Fibroblast of skin of right quadriceps (primary cell): ENCODE data around the gene RAB26.
A peak's percentile ranks its signal among the peaks of the same experiment; 100 is the strongest.

Experiments used
- DNase-seq: peaks from one replicate; pipeline ENCODE4 v3.0.0-alpha.2; 2013

The RAB26 gene

GRCh38 chr16:2145843-2146242, 2.6 kb upstream of the RAB26 start:
- no peak for DNase-seq

DNA sequence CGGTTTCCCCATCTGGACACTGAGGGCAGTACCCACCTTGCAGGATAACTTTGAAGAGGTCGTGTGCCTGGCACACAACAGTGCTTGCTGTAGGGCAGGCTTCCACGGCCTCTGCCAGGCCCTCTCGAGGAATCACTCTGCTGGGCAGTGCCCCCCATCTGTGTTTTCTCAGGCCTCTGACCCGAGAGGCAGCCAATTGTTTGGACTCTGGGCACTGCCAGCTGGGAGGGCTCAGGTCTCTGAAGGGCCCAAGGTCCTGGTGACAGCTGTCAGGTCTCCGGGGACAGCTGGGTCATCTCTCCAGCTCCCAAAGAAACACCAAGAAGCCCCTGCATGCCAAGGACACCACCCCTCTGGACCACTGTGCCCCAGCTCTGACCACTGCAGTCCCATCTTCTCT, 1.0 kb upstream of the RAB26 start:
- no peak for DNase-seq

DNA sequence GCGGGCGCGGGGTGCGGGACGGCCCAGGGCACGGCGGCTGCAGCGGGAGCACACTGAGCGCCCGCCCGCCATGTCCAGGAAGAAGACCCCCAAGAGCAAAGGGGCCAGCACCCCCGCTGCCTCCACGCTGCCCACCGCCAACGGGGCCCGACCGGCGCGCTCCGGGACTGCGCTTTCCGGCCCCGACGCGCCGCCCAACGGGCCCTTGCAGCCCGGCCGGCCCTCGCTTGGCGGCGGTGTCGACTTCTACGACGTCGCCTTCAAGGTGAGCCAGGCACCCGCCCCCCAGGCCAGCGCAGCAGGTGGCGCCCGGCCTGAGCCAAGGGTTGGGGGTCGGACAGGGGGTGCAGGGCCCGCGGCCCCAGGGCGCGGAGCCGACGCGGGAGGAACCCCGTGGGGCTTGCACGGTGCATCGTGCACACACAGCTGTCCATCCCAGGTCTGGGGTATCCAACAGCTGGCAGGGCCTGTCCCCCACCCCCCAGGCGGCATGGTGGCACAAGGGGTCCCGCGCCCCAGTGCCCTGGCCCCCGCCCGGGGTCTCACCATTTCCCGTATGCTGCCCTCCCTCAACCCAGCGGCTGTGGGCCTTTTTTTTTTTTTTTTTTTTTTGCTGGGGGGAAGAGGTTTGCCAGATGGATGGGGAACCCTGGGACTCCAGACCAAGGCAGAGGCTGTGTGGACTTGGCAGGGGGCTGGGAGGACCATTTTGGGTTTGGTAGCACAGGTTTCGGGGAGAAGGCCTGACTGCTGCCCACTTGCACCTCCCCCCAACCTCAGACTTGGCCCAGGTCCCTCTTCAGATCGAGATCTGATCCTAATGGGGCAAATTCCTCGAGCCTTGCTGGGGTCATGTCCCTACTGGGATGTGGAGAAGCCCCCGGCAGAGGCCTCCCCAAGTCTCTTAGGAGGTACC, 547 bp downstream of the RAB26 start:
- no peak for DNase-seq

GRCh38 chr16:2149630-2150417, 1.4 kb downstream of the RAB26 start:
- DNase-seq = no peak

- peak; percentile 31 for DNase-seq
These were observed 2.2 kb downstream of the RAB26 start for GRCh38 chr16:2150418-2151187.

DNA sequence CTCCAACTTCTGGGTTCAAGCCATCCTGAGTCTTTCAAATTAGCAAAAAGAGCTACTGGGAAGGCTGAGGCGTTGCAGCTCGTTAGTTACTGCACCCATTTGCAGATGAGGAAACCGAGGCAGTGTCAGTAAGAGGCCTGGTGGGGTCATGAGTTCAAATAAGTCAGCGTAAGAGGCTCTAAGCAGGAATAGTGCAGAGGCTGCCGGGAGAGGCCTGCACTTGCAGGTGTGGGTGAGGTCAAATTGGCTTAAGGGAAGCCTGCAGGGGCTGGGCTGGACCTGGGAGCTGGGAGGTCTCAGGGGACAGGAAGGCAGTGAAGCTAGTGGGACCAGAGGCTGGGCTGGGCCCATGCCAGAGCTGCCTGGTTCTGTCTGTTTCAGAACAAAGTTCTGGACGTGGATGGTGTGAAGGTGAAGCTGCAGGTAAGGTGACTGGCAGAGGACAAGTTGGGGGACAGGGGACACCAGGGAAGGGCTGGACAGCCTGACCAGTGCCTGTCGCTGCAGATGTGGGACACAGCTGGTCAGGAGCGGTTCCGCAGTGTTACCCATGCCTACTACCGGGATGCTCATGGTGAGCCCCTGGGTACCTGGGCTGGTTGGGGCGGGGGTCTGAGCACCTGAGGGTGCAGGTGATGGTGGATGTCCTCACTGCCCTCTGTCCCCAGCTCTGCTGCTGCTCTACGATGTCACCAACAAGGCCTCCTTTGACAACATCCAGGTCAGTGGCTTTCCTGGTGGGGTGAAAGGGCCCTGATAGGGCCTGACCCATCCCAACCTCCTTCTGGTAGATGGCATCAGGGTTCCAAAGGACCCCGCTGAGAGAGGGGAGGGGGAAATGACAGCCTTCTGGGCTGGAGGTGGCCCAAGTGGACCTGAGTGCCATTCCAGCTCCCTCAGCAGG, 3.0 kb downstream of the RAB26 start:
- DNase-seq = no peak

DNA sequence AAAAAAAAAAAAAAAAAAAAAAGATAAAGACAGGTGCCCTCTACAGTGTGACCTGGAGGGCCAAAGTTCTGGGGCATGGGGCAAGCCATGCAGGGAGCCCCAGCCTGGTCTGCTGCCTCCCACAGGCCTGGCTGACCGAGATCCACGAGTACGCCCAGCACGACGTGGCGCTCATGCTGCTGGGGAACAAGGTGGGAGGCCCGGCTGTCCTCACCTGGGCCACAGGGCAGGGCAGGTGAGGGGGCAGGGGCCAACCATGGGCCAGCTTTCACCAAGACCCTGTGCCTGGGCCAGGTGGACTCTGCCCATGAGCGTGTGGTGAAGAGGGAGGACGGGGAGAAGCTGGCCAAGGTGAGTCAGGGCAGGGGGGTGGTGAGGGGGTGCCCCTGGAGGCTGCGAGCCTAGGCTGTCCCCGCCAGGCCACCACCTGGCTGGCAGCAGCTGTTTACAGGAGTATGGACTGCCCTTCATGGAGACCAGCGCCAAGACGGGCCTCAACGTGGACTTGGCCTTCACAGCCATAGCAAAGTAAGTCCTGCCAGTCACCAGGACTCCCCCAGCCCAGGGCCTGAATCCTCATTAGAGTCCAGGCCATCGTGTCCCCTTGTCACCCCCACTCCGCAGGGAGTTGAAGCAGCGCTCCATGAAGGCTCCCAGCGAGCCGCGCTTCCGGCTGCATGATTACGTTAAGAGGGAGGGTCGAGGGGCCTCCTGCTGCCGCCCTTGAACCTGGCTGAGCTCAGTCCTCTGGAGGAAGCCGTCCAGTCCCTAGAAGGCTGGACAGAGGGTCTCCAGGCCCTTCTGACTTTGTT, 4.5 kb downstream of the RAB26 start:
- DNase-seq = peak; percentile 17

DNA sequence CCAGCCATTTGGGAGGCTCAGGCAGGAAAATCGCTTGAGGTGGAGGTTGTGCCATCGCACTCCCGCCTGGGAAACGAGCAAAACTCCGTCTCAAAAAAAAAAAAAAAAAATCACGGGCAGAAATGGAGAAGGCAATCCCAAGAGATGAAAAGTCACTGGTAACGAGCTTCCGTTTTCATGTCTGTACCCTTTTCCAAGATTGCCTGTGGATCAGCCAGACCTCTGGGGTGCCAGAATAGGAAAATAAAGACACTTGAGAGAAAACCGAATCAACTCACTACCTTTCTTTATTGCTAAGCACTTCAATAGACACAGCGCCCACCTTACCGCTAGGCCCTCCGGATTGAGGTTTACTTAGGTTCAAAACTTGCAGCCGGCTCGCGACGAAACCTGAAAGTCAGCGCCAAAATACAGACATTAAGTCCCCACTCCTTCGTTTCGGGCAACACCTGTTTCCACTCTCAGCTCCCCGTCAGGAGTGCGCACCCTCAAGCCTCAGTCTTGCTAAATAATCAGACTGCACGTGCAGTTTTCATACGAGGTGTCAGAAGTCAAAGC, 6.2 kb downstream of the RAB26 start:
- no peak for DNase-seq

DNA sequence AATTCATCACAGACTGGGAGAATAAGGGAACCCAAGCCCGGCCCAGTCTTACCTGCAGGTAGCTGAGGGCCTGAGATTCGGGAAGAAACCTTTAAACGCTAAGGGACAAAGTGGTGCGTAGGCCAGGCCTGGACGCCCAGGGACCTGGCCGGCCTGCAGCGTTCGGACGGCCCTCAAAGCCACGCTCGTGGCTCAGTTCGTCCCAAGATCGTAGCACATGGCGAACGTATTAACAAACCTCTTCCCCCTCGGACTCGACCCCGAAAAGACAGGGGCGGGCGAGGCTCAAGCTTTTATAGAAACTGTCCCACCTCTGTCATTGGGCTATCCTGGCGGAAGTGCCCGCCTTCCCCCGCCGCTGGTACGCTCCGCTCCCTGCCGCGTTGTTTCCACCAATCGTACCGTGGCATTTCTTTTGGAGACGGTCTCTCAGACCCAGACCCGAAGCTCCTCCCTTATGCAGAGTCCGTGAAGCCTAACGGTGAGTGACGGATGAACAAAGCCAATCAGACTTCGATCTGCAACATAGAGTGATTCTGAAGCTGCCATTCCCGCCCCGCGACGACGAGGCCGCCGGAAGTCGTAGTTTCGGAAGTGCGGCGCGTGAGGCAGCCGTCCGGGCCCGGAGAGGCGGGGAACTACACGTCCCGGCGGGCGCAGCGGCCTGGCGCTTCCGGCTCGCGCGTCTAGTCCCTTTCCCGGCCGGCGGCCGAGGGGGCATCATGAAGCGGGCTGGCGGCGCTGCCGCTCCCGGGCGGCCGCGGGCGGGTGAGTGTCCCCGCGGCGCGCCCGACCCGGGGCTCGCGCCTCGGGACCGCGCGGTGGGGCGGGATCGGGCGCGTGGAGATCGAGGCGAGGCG, 6.9 kb downstream of the RAB26 start, which contains the start of gene TRAF7:
Gene TRAF7 (plus strand): TSS at position 692 of the 860 bp plus-strand sequence. CDS start 8,139 bp downstream, outside the sequence.
- DNase-seq = peak; percentile 100

DNA sequence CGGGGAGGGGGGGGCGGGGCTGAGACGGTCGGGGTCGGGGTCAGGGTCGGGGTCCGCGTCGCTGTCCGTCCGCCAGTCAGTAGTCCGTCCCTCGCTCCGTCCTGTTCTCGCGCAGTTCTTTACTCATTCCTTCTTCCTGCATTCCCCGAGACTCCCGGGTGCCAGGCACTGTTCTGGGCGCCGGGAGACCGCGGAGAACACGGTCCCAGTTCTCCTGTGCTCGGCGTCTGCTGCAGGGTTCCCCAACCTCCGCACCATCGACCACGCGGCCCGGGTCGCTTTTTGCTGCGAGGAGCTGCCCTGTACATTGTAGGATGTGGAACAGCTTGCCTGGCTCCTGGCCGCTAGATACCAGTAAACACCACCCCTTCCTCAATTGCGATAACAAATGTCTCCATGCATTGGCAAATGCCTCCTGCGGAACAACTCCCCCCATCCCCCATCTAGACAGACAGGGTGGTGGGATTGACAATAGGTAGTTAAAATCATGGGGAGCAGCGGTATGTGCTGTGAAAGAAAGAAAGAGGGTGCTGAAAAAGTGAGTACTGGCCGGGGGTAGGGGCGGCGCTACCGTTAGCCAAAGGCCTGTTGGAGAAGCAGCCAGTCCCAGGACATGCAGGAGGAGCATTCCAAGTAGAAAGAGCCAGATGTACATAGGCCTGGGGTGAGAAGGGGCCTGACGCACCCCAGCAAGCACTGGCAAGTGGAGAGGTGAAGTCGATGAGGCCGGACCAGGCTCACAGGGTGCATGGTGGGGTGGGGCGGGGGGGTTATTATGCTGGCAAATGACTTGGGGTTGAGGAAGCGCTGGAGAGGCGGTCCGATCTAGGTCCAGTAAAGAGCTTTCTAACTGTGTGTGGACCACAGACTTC, 7.8 kb downstream of the RAB26 start:
- peak; percentile 48 for DNase-seq

DNA sequence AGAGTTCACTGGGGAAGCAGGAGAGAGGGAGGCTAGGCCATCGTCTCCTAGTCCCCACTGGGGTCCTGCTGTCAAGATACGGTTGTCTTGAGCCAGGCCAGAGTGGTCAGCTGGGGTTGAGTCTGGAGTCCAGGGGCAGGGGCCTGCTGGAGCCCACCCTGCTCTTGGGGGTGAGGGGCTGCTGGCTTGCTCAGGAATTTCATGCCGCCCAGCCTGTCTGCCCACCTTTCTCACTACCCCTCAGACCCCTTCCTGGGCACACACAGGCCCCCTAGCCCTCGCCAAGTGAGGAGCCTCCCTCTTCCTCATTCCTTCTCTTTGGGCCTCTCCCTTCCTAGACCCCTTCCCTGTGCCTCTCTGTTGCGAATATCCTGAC, 8.4 kb downstream of the RAB26 start:
- no peak for DNase-seq

DNA sequence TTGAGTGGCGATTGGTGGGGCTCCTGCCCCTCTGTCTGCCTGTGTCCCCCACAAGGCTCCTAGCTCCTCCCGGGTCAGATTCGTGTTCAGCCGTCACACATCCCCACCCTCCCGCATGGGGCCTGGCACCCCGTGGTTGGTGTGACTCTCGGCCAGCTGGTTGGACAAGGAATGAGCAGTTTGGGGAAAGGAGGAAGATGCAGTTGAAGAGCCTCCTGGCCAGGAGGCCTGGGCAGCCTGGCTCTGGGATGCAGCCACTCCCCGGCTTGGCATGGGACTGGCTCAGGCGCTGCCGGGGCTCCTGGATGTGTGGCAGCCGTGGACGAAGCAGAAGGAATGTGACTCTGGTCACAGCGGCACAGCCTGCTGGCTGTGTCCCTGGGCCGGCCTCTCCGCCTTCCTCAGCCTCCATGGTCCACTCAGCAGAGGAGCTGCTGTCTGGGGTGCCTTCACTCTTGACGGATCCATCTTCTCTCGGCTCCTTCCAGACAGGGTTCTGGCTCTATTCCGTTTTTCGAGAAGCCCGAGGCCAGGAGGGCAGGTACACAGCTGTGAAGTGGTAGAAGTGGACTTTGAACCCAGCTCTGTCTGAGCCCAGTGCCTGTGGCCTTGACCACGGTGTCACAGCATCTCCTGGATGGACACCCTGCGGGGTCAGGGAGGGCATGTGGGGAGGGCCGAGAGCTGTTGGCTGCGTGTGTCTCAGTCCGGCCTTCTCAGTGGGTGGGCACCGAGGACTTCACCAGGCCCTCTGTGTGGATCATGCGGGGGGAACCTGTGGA, 9.2 kb downstream of the RAB26 start:
- DNase-seq = no peak

DNA sequence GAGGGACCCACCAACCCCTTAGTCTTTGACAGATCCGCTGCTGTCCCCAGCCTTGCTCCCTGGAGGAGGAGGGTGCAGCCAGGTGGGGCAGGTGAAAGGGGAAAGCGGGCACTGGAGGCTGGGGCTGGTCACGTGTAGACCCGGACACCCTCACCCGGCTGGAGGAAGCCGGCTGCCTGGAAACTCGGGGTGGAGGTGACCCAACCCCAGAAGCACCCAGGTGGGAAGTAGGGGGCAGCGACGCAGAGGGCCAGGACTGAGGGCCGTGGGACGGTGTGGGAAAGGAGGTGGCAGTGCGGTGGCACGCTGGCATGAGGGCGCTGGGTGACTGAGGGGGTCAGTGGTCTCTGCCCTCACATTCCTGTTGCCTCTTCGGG, 9.8 kb downstream of the RAB26 start:
- no peak for DNase-seq

- DNase-seq = peak; percentile 9
These were observed 10.9 kb downstream of the RAB26 start for GRCh38 chr16:2159175-2159838.

DNA sequence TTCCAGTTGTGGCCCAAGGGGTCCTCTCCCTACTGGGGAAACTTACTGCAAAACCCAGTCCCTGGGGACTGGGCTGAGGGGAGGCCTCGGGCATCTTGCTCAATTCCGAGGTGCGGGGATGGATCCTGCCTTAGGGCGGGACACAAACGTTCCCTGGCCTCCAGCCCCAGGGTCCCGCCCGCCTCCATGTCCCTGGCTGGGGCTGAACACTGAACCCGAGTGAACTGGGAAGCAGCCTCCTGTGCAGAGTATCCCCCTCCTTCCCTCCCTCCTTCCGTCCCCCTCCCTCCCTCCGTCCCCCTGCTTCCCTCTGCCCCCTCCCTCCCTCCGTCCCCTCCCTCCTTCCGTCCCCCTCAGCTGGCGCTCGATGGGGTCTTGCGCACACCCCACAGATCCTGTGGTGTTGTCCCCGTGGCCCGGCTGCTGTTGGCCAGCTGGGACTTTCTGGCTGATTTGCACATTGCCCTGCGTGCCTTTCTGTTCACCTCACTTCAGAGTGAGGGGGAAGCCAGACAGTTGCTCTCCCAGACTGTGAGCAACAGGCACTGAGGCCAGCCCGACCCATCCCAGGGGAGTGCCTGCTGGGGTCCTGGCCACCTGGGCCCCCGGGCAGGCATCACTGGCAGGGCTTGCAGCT, 12.6 kb downstream of the RAB26 start:
- peak; percentile 19 for DNase-seq

DNA sequence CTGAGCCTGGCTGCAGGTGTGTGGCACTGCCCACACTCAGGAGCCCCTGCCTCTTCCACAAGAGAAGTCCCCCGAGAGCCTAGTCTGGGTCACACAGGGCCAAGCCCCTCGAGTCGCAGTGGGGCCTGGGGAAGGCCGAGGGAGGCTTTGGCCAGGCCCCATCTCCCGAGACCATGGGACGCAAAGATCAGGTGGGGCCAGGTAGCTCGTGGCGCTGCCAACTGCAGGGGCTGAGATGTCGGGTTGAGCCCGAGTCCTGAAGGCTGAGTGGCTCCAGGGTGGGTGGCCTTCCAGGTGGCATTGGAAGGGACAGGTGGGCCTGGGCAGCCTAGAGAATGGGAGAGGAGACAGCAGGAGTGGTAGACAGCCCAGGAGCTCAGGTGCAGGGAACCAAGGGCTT, 13.5 kb downstream of the RAB26 start:
- DNase-seq = no peak

GRCh38 chr16:2162676-2163118, 14.3 kb downstream of the RAB26 start:
- no peak for DNase-seq
